Endothelial cell of umbilical vein (primary cell): ENCODE data around the gene COQ8B.

ENCODE experiments used
- EZH2 ChIP-seq: IDR thresholded peaks from 2 replicates; pipeline ENCODE4 v1.6.1; 2012; ENCODE audit warnings: borderline replicate concordance, low read depth, mild to moderate bottlenecking, moderate library complexity, low read length, inconsistent platforms; ENCODE audit not compliant: severe bottlenecking
- GATA2 ChIP-seq: IDR thresholded peaks from 2 replicates; pipeline ENCODE4 v1.7.0; 2011; ENCODE audit warnings: low read depth, mild to moderate bottlenecking, moderate library complexity, mixed read lengths, low read length; ENCODE audit not compliant: insufficient read length, insufficient read depth
- MYC ChIP-seq: IDR thresholded peaks from one replicate; pipeline ENCODE4 v1.6.1; 2011; ENCODE audit warnings: mild to moderate bottlenecking, low read depth, low read length
- POLR2A ChIP-seq: IDR thresholded peaks from 2 replicates; pipeline ENCODE4 v1.6.1; 2012; ENCODE audit warnings: low read depth, mild to moderate bottlenecking, control low read depth, low read length
- POLR2AphosphoS5 ChIP-seq: IDR thresholded peaks from 2 replicates; pipeline ENCODE4 v1.6.1; 2012; ENCODE audit warnings: low read depth, mild to moderate bottlenecking, control low read depth, low read length, moderate library complexity; ENCODE audit not compliant: insufficient read depth
- TF ChIP-seq, protein P1 (sequence below), 2 donors: IDR thresholded peaks; 1 replicate in 1 of 2; 2 replicates in 1 of 2; pipeline ENCODE4 v1.5.1; 2011; ENCODE audit warnings: low read length in 2 of 2, mild to moderate bottlenecking in 2 of 2, moderate library complexity in 2 of 2, control low read depth in 1 of 2, inconsistent platforms in 1 of 2, low read depth in 1 of 2; ENCODE audit not compliant: insufficient read depth in 1 of 2; ENCODE audit errors: extremely low read depth in 1 of 2
- TF ChIP-seq, protein P2 (sequence below): IDR thresholded peaks from 2 replicates; pipeline ENCODE4 v1.6.1; 2011; ENCODE audit not compliant: insufficient read depth, insufficient read length

DNA sequence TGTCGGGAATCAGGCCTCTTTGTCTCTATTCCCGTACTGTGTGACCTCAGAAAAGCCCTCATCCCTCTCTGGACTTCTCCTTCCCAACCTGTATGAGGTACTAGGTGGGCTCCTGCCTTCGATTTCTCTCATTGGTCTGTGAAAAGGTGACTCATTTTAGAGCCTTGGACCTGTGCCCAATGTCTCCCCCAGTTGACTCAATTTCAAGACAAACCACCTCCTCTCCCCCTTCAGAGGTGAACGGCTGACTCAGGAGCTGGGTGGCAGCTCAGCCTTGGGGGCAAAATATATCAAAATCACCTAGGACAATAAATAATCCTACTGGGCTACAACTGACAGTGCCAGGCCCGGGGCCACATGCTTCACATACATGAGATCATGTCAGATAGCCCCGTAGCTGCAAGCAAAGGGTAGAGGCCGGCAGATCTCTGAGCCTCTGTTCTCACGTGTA is 630 bp downstream of the COQ8B start:
- TF ChIP-seq, protein P1, sequence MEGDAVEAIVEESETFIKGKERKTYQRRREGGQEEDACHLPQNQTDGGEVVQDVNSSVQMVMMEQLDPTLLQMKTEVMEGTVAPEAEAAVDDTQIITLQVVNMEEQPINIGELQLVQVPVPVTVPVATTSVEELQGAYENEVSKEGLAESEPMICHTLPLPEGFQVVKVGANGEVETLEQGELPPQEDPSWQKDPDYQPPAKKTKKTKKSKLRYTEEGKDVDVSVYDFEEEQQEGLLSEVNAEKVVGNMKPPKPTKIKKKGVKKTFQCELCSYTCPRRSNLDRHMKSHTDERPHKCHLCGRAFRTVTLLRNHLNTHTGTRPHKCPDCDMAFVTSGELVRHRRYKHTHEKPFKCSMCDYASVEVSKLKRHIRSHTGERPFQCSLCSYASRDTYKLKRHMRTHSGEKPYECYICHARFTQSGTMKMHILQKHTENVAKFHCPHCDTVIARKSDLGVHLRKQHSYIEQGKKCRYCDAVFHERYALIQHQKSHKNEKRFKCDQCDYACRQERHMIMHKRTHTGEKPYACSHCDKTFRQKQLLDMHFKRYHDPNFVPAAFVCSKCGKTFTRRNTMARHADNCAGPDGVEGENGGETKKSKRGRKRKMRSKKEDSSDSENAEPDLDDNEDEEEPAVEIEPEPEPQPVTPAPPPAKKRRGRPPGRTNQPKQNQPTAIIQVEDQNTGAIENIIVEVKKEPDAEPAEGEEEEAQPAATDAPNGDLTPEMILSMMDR (IDR thresholded peaks at IDR 0.05; ENCODE audit: extremely low read depth in 1 of 2, insufficient read depth in 1 of 2, low read depth in 1 of 2, low read length in 2 of 2), result no peak
- TF ChIP-seq POLR2A (no peak), POLR2AphosphoS5 (no peak), GATA2 (no peak), EZH2 (no peak), MYC (no peak)
- TF ChIP-seq, protein P2, sequence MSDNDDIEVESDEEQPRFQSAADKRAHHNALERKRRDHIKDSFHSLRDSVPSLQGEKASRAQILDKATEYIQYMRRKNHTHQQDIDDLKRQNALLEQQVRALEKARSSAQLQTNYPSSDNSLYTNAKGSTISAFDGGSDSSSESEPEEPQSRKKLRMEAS, result no peak
